Effector CD4-positive, alpha-beta T cell (primary cell): Measurements from ENCODE around the gene ZNF106.

Source experiments
- DNase-seq: peaks from one replicate; pipeline ENCODE4 v3.0.0-alpha.2; 2020

ZNF106 gene

GRCh38 chr15:42404461-42405235 lies 86.3 kb downstream of the ZNF106 start:
- no peak for DNase-seq

- no peak for DNase-seq
Measured at GRCh38 chr15:42403389-42403788, 87.6 kb downstream of the ZNF106 start.

GRCh38 chr15:42402455-42403205 lies 88.3 kb downstream of the ZNF106 start:
- DNase-seq = no peak

GRCh38 chr15:42401544-42402454 lies 89.1 kb downstream of the ZNF106 start:
- DNase-seq = no peak

GRCh38 chr15:42395838-42396237 lies 95.1 kb downstream of the ZNF106 start:
- no peak for DNase-seq

GRCh38 chr15:42394106-42394505 lies 96.8 kb downstream of the ZNF106 start:
- no peak for DNase-seq

- no peak for DNase-seq
Measured at GRCh38 chr15:42392309-42393024, 98.5 kb downstream of the ZNF106 start.

- no peak for DNase-seq
Measured at GRCh38 chr15:42387603-42388002, 103.3 kb downstream of the ZNF106 start.

GRCh38 chr15:42385980-42386700 lies 104.8 kb downstream of the ZNF106 start:
- DNase-seq = no peak

GRCh38 chr15:42385206-42385979 lies 105.5 kb downstream of the ZNF106 start:
- DNase-seq = no peak

- no peak for DNase-seq
Measured at GRCh38 chr15:42384597-42384996, 106.3 kb downstream of the ZNF106 start.

- no peak for DNase-seq
Measured at GRCh38 chr15:42378011-42378410, 112.9 kb downstream of the ZNF106 start.

- DNase-seq = no peak
Measured at GRCh38 chr15:42375941-42376340, 115.0 kb downstream of the ZNF106 start.

GRCh38 chr15:42375252-42375651 lies 115.7 kb downstream of the ZNF106 start:
- no peak for DNase-seq

- no peak for DNase-seq
Measured at GRCh38 chr15:42374810-42375209, 116.1 kb downstream of the ZNF106 start.

GRCh38 chr15:42373936-42374335 lies 117.0 kb downstream of the ZNF106 start:
- DNase-seq = no peak

- no peak for DNase-seq
Measured at GRCh38 chr15:42373274-42373673, 117.7 kb downstream of the ZNF106 start.

GRCh38 chr15:42371096-42371495 lies 119.8 kb downstream of the ZNF106 start:
- DNase-seq = no peak

GRCh38 chr15:42368096-42368495 lies 122.8 kb downstream of the ZNF106 start:
- DNase-seq = no peak

- no peak for DNase-seq
Measured at GRCh38 chr15:42367041-42367440, 123.9 kb downstream of the ZNF106 start.
